ENCODE results near the gene NPIPB9. TPM values are rescaled to one million over a fixed set of nuclear protein-coding genes. Genes with fewer than 3 reads are reported as not detected.
"Not testable (repeated sequence)": the region's sequence is repeated elsewhere in the genome, so short reads cannot be mapped to it uniquely, and the experiment has no call there.

Gene NPIPB9
- total RNA-seq, 1 donor from 2014 or later: 3.1 TPM

- H3K27me3 Mint-ChIP-seq (ENCODE audit: low read depth); H3K27ac Mint-ChIP-seq; H3K36me3 Mint-ChIP-seq (ENCODE audit: low read depth); DNase-seq (ENCODE audit: low spot score); intact Hi-C loops (cut with micrococcal nuclease); H3K4me3 Mint-ChIP-seq (ENCODE audit: low read depth); H3K4me1 Mint-ChIP-seq (ENCODE audit: low read depth); H3K9me3 Mint-ChIP-seq: not testable (repeated sequence)
Observed at GRCh38 chr16:28781697-28782096, 30.1 kb downstream of the NPIPB9 start.

- H3K4me3 Mint-ChIP-seq (ENCODE audit: low read depth); H3K9me3 Mint-ChIP-seq; H3K4me1 Mint-ChIP-seq (ENCODE audit: low read depth); H3K27ac Mint-ChIP-seq; H3K27me3 Mint-ChIP-seq (ENCODE audit: low read depth); H3K36me3 Mint-ChIP-seq (ENCODE audit: low read depth); intact Hi-C loops (cut with micrococcal nuclease); DNase-seq (ENCODE audit: low spot score): not testable (repeated sequence)
Observed at GRCh38 chr16:28782357-28782756, 30.8 kb downstream of the NPIPB9 start.

GRCh38 chr16:28802235-28803019 is 50.8 kb downstream of the NPIPB9 start:
- peak overlapping the region; percentile 59 for H3K4me3 Mint-ChIP-seq (ENCODE audit: low read depth)
- H3K27me3 Mint-ChIP-seq (ENCODE audit: low read depth); intact Hi-C loops (cut with micrococcal nuclease); DNase-seq (ENCODE audit: low spot score); H3K9me3 Mint-ChIP-seq; H3K27ac Mint-ChIP-seq; H3K4me1 Mint-ChIP-seq (ENCODE audit: low read depth); H3K36me3 Mint-ChIP-seq (ENCODE audit: low read depth): not testable (repeated sequence)

GRCh38 chr16:28807445-28808120 is 56.0 kb downstream of the NPIPB9 start:
- H3K27me3 Mint-ChIP-seq (ENCODE audit: low read depth); intact Hi-C loops (cut with micrococcal nuclease); H3K4me1 Mint-ChIP-seq (ENCODE audit: low read depth); H3K36me3 Mint-ChIP-seq (ENCODE audit: low read depth); H3K9me3 Mint-ChIP-seq; DNase-seq (ENCODE audit: low spot score); H3K4me3 Mint-ChIP-seq (ENCODE audit: low read depth); H3K27ac Mint-ChIP-seq: not testable (repeated sequence)

GRCh38 chr16:28820016-28820415 is 68.4 kb downstream of the NPIPB9 start:
- H3K9me3 Mint-ChIP-seq: no peaks in the 10 kb centered on the region
- H3K4me3 Mint-ChIP-seq (ENCODE audit: low read depth): no peak overlapping the region
- peaks cover 14% of the 10 kb centered on the region for H3K4me1 Mint-ChIP-seq (ENCODE audit: low read depth)
- intact Hi-C loops (cut with micrococcal nuclease): no loop called here
- no peak for DNase-seq (ENCODE audit: low spot score)
- peaks cover 33% of the 10 kb centered on the region for H3K36me3 Mint-ChIP-seq (ENCODE audit: low read depth)
- no peaks in the 10 kb centered on the region for H3K27me3 Mint-ChIP-seq (ENCODE audit: low read depth)
- H3K27ac Mint-ChIP-seq: no peak overlapping the region

GRCh38 chr16:28820546-28820945 is 69.0 kb downstream of the NPIPB9 start:
- DNase-seq (ENCODE audit: low spot score); H3K27me3 Mint-ChIP-seq (ENCODE audit: low read depth); H3K9me3 Mint-ChIP-seq; intact Hi-C loops (cut with micrococcal nuclease); H3K27ac Mint-ChIP-seq: not testable (repeated sequence)
- Mint-ChIP-seq H3K4me3 (ENCODE audit: low read depth) (peak overlapping the region; percentile 24), H3K4me1 (ENCODE audit: low read depth) (peaks cover 19% of the 10 kb centered on the region), H3K36me3 (ENCODE audit: low read depth) (peaks cover 38% of the 10 kb centered on the region)

- Mint-ChIP-seq H3K9me3 (no peaks in the 10 kb centered on the region), H3K4me3 (ENCODE audit: low read depth) (peak overlapping the region; percentile 91), H3K4me1 (ENCODE audit: low read depth) (peaks cover 31% of the 10 kb centered on the region), H3K36me3 (ENCODE audit: low read depth) (peaks cover 47% of the 10 kb centered on the region), H3K27me3 (ENCODE audit: low read depth) (no peaks in the 10 kb centered on the region), H3K27ac (peak overlapping the region; percentile 86)
- intact Hi-C loops (cut with micrococcal nuclease): no loop called here
- DNase-seq (ENCODE audit: low spot score): no peak
Observed at GRCh38 chr16:28821874-28822519, 70.4 kb downstream of the NPIPB9 start.

Other genes with a start within 250 kb of the NPIPB9 start
- gene IL27, start 245.0 kb upstream of the NPIPB9 start, total RNA-seq: not detected in 2 replicates
- gene NUPR1, start 212.8 kb upstream of the NPIPB9 start, total RNA-seq: not detected in 2 replicates
- gene SGF29, start 197.9 kb upstream of the NPIPB9 start, total RNA-seq: 33.0 and 38.0 TPM in 2 replicates
- gene SULT1A2, start 154.7 kb upstream of the NPIPB9 start, total RNA-seq: 0.32 and 0.39 TPM in 2 replicates
- 9.8 and 9.9 TPM in 2 replicates for gene SULT1A1, start 141.7 kb upstream of the NPIPB9 start, total RNA-seq
- 1.5 and 2.1 TPM in 2 replicates for gene NPIPB8, start 113.7 kb upstream of the NPIPB9 start, total RNA-seq
- gene EIF3C, start 40.3 kb upstream of the NPIPB9 start, total RNA-seq: 1,010 and 1,059 TPM in 2 replicates
- gene ATXN2L, start 71.2 kb downstream of the NPIPB9 start, total RNA-seq: 304 and 307 TPM in 2 replicates
- 202 and 217 TPM in 2 replicates for gene TUFM, start 94.6 kb downstream of the NPIPB9 start, total RNA-seq
- gene SH2B1, start 112.1 kb downstream of the NPIPB9 start, total RNA-seq: 46.0 and 57.5 TPM in 2 replicates
- gene ATP2A1, start 126.7 kb downstream of the NPIPB9 start, total RNA-seq: 1.8 and 3.1 TPM in 2 replicates
- 20.6 and 24.2 TPM in 2 replicates for gene RABEP2, start 173.5 kb downstream of the NPIPB9 start, total RNA-seq
- 0.18 and 0.23 TPM in 2 replicates for gene CD19, start 180.2 kb downstream of the NPIPB9 start, total RNA-seq
- 98.3 and 106 TPM in 2 replicates for gene NFATC2IP, start 199.2 kb downstream of the NPIPB9 start, total RNA-seq
- 22.0 and 25.8 TPM in 2 replicates for gene SPNS1, start 223.0 kb downstream of the NPIPB9 start, total RNA-seq
- gene LAT, start 233.3 kb downstream of the NPIPB9 start, total RNA-seq: 273 and 294 TPM in 2 replicates